Measurements from ENCODE around the gene LDLRAD3. TPM values are rescaled to one million over a fixed set of nuclear protein-coding genes. Genes with fewer than 3 reads are reported as not detected.

The LDLRAD3 gene
- total RNA-seq, 4 donors from 2014 or later: 39.7 to 50.9 (median 46.0) TPM

- Histone ChIP-seq H3K4me3 (no peak overlapping the region), H3K9me3 (no peaks in the 10 kb centered on the region), H3K4me1 (peaks cover 5% of the 10 kb centered on the region), H3K27ac (no peak overlapping the region), H3K36me3 (no peaks in the 10 kb centered on the region), H3K27me3 (peaks cover 3% of the 10 kb centered on the region)
- DNase-seq (ENCODE audit: low spot score in 2 of 2): no peak
- 84% methylated on average over 4 of the region's 4 CpGs for WGBS
- TF ChIP-seq CTCF (IDR thresholded peaks at IDR 0.05): no peak
- TF ChIP-seq EP300 (IDR thresholded peaks at IDR 0.05): no peak
- TF ChIP-seq POLR2AphosphoS5 (IDR thresholded peaks at IDR 0.05): no peak
- TF ChIP-seq POLR2A (IDR thresholded peaks at IDR 0.05): no peak
Measured at GRCh38 chr11:36248436-36248835, 304.6 kb downstream of the LDLRAD3 start.

DNA sequence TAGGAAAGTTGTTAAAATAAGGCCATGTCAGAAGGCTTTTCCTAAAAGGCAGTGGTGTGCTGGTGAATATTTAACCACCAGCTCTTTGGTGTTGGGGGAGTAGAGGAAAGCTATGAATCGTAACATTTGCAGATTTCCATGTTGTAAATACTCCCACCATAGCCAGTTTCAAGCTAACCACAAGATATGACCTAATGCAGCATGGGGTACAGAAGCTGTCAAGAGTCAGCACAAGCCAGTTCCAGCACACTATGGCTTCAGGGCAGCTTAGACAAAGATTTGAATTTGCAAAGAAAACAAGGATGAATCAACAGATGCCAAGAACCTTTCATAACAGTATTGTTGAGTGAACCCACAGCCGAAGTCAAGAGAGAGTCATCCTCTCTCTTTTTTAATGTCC lies 305.4 kb downstream of the LDLRAD3 start:
- 57% methylated on average over 2 of the region's 2 CpGs for WGBS

GRCh38 chr11:36251823-36252222 lies 308.0 kb downstream of the LDLRAD3 start:
- H3K9me3 ChIP-seq: no peaks in the 10 kb centered on the region
- TF ChIP-seq POLR2A (IDR thresholded peaks at IDR 0.05): no peak
- no peak for TF ChIP-seq CTCF (IDR thresholded peaks at IDR 0.05)
- no peak for TF ChIP-seq POLR2AphosphoS5 (IDR thresholded peaks at IDR 0.05)
- TF ChIP-seq EP300 (IDR thresholded peaks at IDR 0.05): no peak
- no peaks in the 10 kb centered on the region for H3K36me3 ChIP-seq
- H3K27me3 ChIP-seq: peaks cover 2% of the 10 kb centered on the region
- DNase-seq (ENCODE audit: low spot score in 2 of 2): no peak
- H3K4me1 ChIP-seq: peaks cover 5% of the 10 kb centered on the region
- WGBS: 81% methylated on average over 2 of the region's 2 CpGs
- no peak overlapping the region for H3K4me3 ChIP-seq
- H3K27ac ChIP-seq: no peak overlapping the region

More for the DNA sequence above, 305.4 kb downstream of the LDLRAD3 start:
- Histone ChIP-seq H3K4me1 (peaks cover 5% of the 10 kb centered on the region), H3K27ac (no peak overlapping the region), H3K27me3 (peaks cover 3% of the 10 kb centered on the region), H3K36me3 (no peaks in the 10 kb centered on the region), H3K9me3 (no peaks in the 10 kb centered on the region), H3K4me3 (no peak overlapping the region)
- DNase-seq (ENCODE audit: low spot score in 2 of 2): no peak
- TF ChIP-seq EP300 (IDR thresholded peaks at IDR 0.05): no peak
- no peak for TF ChIP-seq CTCF (IDR thresholded peaks at IDR 0.05)
- no peak for TF ChIP-seq POLR2AphosphoS5 (IDR thresholded peaks at IDR 0.05)
- no peak for TF ChIP-seq POLR2A (IDR thresholded peaks at IDR 0.05)

DNA sequence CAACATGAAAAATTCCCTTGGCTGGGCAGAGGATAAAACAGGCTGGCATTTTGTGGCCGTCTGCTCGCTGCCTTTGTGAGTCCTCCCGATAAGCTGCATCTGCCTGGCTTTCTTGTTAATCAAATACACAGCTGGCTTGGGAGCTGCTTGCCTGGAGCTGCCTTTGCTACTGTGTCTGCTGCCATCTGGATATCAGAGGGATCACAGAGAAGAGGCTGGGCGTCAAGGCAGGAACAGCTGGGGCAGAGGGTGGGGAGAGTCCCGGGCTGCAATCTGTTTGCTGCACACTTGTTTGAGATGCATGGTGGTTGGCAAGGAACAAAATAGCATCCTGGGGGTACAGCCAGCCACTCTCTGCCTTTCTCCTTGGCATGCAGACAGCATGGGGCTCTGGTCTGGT lies 309.4 kb downstream of the LDLRAD3 start:
- H3K4me3 ChIP-seq: no peak overlapping the region
- H3K4me1 ChIP-seq: peaks cover 5% of the 10 kb centered on the region
- H3K9me3 ChIP-seq: no peaks in the 10 kb centered on the region
- 50% methylated on average over 5 of the region's 5 CpGs for WGBS
- H3K27me3 ChIP-seq: no peaks in the 10 kb centered on the region
- H3K36me3 ChIP-seq: no peaks in the 10 kb centered on the region
- TF ChIP-seq POLR2A (IDR thresholded peaks at IDR 0.05) (no peak), POLR2AphosphoS5 (IDR thresholded peaks at IDR 0.05) (no peak), CTCF (IDR thresholded peaks at IDR 0.05) (no peak), EP300 (IDR thresholded peaks at IDR 0.05) (no peak)
- no peak for DNase-seq (ENCODE audit: low spot score in 2 of 2)
- no peak overlapping the region for H3K27ac ChIP-seq

- Histone ChIP-seq H3K27me3 (no peaks in the 10 kb centered on the region), H3K9me3 (no peaks in the 10 kb centered on the region), H3K36me3 (no peaks in the 10 kb centered on the region), H3K27ac (no peak overlapping the region), H3K4me1 (peaks cover 6% of the 10 kb centered on the region), H3K4me3 (no peak overlapping the region)
- WGBS: 52% methylated on average over 1 of the region's 1 CpG
- no peak for DNase-seq (ENCODE audit: low spot score in 2 of 2)
- TF ChIP-seq POLR2A (IDR thresholded peaks at IDR 0.05): no peak
- TF ChIP-seq EP300 (IDR thresholded peaks at IDR 0.05): no peak
- TF ChIP-seq POLR2AphosphoS5 (IDR thresholded peaks at IDR 0.05): no peak
- no peak for TF ChIP-seq CTCF (IDR thresholded peaks at IDR 0.05)
Measured at GRCh38 chr11:36254713-36255112, 310.9 kb downstream of the LDLRAD3 start.

Data from suprapubic skin (tissue), 4 donors.